ENCODE results near the gene BMP8B.
"Not testable (repeated sequence)": the region's sequence is repeated elsewhere in the genome, so short reads cannot be mapped to it uniquely, and the experiment has no call there.

Gene BMP8B

DNA sequence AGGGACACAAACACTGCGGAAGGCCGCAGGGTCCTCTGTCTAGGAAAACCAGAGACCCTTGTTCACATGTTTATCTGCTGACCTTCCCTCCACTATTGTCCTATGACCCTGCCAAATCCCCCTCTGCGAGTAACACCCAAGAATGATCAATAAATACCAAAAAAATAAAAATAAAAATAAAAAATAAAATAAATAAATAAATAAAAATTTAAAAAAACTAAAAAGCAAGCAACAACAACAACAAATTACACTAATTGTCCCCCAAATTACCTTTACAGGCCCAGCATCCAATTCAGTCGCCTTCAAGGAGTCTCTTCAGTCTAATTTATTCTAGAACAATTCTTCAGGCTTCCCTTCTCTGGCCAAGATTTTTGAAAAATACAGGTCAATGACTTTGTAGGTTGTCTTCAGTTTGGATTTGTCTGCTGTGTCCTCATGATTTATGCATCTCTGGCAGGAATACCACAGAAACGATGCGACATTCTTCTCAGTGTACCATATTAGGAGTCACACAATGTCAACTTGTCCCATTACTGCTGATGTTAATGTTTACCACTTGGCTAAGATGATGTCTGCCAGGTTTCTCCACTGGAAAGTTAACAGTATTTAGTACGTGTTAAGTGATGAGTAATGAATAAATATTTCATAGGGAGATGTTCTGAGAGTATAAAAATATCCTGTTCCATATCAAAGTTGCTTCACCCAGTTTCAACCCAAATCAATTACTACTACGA is 20.3 kb upstream of the BMP8B start:
- DNase-seq = no peak

DNA sequence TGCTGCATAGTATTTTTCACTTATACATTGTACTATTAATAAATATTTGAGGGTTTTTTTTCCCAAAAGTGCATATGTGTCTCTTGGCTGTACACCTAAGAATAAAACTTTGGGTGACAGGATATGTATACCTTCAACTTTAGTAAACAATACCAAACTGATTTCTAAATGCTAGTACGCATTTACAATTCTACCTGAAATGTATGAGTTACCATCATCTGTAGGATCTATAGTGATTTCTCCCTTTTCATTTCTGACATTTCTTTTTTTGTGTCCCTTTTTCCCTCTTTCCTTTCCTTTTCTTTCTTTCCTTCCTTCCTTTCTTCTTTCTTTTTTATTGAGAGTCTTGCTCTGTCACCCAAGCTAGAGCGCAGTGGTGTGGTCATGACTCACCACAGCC is 16.7 kb upstream of the BMP8B start:
- no peak for DNase-seq

DNA sequence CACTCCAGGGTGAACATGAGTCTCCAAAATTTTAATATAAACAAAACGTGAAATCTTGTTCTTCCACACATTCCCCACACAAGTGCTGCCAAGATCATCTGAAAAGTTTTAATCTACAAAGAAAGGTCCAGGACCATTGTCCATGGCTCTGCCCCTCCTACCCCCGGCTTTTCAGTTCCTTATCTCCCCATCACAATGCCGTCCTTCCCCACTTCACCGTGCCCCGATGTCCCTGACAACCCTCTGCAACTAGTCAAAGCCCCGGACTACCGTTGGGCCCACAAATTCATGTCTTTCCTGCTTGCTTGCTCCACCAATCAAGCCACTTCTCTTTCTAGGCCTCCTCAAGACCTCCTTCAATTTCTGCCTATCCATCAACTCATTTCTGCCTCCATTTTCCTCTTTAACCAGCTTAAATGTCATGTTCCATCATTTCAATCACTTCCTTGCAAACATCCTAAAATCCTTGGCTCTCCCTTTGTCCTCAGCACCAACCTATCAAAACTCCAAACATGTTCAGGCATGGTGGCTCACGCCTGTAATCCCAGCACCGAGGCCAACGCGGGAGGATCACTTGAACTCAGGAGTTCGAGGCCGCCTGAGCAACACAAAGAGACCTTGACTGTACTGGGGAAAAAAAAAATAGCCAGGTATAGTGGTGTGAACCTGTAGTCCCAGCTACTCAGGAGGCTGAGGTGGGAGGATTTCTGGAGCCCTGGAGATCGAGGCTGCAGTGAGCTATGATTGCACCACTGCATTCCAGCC is 14.0 kb upstream of the BMP8B start:
- DNase-seq = no peak

DNA sequence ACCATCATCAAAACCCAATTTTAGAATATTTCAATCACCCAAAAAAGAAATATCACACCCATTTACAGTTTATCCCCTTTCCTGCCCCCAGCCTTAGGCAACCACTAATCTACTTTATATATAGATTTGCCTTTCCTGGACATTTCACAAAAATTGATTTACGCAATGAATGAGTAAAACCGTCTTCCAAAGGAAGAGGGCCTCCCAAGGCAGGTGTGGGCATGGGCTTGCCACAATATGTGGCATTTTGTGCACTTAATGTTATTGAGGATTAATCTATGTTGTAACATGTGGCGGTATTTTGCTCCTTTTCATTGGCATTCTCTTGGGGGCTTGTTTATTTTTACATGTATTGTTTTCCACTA is 11.8 kb upstream of the BMP8B start:
- DNase-seq = no peak

DNA sequence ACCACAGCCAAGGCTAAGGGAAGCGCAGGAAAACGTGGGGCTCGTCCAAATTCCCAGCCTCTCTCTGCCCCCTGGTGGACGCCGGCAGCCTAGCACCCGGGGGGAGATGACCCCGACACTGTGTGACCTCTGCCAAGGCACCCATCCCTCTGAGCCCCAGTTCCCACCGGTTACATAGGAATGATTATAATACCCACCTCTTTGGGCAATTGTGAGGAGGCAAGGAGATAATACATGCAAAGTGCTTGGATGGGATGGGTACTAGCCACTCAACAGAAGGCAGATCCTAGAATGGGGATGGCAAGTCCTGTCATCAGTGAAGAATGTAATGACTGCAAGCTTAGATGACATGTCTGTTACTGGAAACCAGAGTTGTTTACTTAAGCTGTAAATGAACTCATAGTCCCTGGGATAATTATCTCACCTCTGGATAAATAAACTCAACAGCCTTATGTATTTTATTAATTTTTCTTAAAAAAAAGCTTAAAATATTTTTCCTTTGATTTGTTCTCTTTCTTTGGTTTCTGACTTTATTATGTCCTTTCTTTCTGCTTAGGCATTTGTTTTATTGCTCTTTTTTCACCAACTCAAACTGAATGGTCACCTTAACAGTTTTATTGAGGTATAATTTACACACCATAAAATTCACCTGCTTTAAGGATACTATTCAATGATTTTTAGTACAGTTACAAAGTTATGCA is 11.3 kb upstream of the BMP8B start:
- DNase-seq = peak; percentile 59

DNA sequence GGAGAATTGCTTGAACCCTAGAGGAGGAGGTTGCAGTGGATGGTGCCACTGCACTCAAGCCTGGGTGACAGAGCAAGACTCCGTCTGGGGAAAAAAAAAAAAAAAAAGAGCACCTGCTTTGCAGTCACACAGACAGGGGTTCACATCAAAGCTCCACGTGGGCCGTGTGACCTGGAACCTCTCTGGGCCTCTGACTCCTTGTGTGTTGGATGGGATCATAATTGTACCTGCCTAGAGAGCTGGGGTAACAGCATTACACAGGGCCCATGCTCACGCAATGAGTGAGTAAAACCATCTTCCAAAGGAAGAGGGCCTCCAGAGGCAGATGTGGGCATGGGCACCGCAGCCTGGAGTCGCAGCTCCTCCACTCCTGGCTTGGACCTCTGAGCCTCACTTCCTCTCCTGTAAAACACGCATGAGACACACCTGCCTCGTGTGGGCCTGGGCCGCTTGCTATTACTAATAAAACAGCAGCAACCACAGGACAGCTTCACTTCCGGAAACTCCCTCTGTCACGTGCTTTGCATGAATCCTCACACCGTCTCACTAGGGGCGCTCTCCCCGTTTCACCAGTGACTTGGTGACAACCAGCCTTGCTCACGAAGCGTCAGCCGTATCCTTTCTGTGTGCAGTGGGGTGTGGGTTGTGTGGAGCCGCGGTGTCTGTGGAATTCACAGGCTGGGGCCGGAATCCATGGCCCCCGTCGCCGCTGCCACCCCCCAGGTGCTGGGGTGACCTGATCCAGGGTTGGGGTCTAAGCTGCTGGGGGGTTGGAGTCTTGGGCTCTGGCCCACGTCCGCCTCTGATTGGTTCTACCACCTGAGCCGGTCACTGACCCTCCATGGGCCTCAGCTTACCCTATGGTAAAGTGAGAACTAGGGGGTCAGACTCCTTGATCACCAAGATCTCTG is 10.4 kb upstream of the BMP8B start:
- DNase-seq = peak; percentile 92

DNA sequence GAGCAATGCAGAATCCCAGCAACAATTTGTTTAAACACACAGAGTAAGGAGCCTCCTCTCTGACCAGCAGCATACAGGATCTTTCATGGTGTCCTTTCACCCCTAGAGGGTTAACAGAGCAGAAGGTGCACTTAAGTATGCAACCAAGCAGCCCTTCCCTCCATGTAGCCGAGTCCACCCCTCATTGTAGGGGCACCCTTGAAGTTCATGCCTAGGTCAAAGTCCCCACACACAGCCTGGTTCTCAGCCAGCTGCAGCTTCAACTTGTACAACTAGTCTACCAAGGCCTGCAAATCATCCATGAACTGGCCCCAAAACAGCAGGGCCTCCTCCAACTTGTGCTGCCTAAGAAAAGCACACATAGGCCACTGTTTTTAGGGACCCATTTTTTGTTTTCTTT is 7.0 kb upstream of the BMP8B start:
- no peak for DNase-seq

DNA sequence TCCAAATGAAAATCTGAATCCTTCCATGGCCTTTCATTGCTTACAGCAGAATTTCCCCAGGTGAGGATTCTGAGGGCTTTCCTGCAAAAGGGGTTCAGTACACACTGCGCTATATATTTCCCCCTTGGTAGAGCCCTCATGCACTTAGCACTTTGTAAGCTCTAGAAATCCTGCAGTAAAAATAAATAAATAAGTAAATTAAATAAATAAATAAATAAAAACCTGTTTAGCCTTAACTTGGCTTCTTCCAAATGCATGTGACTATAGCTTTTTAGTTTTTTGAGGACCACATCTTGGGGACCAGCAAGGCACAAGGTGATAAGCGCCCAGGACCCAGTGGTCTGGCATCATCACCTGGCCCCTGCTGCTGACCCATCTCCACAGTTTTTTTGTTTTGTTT is 3.2 kb upstream of the BMP8B start:
- DNase-seq = no peak

DNA sequence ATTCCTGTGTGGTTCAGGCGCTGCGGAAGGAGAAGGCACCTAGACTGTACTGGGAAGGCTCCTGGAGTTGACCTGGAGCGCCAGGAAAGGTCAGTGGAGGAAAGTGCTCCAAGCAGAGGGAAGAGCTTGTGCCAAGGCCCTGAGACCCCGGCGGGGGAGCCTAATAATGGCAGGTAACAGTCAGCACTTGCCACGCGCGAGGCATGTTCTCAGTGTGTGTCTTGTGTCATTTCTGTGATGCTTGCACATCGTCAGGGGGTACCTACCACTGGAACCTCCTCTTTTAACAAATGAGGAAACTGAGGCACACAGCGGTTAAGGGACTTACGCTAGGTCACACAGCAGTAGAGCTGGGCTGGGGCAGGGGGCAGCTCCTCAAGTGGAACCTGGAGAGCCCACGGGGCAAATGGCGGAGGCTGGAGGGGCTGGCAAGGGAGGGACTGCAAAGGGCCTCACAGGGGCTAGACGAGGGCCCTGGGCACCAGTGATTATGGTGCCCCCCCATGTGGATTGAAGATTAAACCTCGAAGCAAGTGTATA is 976 bp upstream of the BMP8B start:
- no peak for DNase-seq

DNA sequence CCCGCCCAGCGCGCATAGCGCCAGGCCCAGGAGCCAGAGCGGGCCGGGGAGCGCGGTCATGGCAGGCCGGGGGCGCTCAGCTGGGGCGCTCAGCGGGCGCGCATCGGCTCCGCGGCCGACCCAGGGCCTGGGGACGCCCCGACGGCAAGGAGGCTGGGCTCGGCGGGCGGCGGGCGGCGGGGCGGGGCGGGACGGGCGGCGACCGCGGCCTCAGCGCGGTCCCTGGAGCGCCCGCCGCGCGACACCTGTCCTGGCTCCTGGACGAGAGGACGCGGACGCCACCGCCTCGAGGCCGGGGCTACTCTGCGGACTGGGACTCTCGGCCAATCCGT is 273 bp downstream of the BMP8B start:
- DNase-seq = no peak

DNA sequence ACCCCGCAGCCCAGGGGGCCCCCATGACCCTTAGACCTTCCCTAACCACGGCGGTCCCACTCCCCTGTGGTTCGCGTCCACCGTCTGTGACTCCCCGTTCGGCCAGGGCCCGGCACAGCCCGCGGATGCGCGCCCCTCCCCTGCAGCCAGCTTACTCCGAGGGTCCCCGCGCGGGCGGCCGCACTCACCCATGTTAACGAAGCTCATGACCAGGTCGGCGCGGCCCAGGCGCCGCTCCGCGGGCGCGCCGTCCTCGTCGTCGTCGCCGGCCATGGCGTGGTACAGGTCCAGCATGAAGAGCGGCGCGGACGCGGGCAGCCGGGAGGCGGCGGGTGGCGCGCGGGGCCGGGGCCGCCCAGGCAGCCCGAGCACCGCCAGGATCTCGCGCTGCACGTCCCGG is 701 bp downstream of the BMP8B start:
- not testable (repeated sequence) for DNase-seq

DNA sequence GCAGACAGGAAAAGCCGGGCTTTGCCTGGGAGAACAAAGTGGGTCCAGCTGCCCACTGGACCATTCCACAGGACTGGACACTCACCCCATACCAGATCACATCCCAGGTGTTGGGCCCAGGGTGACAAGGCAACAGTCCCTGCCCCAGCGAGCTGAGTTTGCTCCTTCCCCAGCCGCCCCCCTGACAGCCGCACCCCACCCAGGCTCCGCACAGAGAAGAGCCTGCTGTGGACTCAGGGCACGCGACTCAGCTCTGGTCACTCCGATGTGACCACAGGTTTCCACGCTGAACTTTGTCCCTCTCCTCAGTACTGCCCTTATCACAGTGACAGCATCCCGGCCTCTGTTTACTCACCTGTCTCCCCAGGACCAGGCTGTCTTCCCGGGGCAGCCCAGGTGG is 1.2 kb downstream of the BMP8B start:
- no peak for DNase-seq

DNA sequence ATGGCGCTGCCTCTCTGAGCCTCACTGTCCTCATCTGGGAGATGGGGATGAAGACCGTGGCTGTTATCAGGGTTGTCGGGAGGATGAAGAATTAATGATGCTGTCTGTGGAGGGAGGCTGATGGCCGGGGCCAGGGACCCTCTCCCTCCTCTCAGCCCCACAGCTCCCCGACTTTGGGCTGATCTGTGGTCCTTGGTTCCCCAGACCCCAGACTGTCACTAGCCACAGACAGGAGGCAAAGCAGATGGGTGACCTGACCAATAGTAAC is 1.6 kb downstream of the BMP8B start:
- DNase-seq = not testable (repeated sequence)

DNA sequence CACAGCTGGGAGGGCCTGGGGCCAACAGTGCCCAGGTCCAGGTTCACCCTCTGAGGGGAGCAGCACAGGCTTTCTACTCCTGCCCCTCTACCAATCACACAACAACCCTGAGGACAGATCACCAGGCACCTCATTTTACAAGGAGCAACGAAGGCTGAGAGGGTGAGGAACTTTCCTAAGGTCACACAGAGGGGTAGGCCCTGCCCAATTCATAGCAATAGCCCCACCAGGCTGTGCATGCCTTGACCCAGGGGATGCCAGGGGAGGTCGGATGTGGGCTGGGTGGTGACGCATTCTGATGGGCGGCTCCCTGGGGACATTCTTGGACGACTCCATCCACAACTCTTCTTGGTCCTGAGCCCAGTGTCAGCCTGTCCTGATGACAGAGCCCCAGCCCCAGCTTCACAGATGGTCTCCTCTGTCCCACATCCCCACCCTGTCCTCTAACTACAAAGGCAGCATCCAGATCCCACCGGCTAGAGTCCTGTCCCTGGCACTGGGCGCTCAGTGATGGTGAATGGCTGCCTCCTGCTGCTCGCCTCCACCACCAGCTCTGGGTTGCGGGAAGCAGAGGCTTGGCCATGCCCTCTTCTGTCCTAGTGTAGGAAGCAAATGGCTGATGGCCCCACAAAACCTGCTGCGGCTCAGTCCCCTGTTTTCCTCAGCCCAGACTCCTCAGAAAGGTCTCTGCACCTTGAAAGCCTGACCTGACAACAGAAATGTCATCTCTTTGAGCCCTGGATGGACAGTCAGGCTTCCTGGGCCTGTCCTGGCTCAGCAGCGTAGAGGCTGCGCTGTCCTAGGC is 2.2 kb downstream of the BMP8B start:
- not testable (repeated sequence) for DNase-seq

DNA sequence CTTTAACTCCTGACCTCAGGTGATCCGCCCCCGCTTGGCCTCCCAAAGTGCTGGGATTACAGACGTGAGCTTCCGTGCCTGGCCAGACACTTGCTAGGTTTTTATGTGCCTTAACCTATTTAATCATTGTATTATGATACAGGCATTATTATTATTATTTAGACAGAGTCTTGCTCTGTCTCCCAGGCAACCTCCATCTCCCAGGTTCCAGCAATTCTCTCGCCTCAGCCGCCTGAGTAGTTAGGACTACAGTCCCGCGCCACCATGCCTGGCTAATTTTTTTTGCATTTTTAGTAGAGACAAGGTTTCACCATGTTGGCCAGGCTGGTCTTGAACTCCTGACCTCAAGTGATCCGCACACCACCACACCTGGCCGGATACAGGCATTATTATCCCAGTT is 6.0 kb downstream of the BMP8B start:
- not testable (repeated sequence) for DNase-seq

DNA sequence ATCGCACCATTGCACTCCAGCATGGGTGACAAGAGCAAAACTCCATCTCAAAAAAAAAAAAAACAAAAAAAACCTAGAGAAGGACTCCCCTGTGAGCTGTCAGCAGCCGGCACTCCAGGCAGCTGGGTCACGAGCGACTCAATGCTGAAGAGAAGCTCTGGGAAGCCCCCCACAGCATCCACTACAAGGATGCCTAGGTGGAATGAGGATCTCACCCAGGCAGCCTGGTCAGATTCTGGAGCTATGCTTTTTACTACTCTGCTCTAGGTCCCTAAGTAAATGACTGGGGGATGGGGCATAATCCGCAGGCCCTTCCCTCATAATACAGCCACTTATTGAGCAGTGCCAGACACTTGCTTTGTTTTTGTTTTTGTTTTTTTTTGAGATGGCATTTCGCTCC is 6.6 kb downstream of the BMP8B start:
- DNase-seq = no peak

DNA sequence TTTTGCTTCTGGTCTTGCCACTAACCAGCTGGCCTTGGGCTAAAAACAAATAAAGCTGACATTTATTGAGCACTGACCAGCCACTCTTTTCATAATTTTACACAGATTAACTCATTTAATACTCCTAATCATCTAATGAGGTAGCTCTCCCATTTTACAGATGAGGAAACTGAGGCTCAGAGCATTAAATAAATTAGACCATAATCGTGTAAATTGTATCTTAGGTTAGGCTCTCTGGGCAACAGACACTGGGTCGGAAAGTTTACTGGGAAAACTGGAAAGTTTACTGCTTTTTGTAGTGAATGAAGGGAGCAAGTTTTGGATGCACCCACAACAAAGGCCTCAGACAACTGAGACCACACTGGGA is 7.3 kb downstream of the BMP8B start:
- DNase-seq = no peak

DNA sequence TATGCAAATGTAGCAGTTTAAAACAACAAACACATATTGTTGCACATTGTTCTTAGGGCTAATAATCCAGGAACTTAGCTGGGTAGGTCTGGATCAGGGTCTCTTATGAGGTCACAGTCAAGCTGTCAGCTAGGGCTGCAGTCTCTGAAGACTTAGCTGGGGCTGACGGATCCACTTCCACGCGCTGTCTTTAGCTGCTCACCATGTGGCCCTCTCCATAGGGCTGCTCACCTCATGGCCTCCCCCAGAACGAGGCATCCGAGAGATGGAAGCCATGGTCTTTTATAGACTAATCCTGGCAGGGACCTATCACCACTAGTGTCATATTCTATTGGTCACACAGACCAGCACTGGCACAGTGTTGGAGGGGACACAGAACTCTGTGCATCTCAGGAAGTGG is 8.8 kb downstream of the BMP8B start:
- no peak for DNase-seq

DNA sequence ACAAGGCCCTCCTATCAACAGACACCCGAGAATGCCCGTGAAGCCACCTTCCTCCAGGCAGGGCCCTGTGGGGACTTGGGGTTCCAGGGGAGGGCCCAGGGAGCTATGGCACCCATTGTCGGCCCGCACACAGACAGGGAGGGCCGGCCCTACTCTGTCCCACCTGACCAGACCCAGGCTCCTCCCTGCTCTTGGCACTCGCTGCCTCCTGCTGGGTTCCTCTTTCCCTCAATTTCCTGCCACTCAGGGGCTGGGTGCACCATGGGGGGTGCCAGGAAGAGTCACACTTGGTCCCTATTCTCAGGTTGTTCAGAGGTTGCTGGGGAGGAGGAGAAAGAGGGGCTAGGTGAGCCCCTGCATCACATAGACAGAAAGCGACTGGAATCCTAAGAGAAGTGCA is 9.5 kb downstream of the BMP8B start:
- no peak for DNase-seq

DNA sequence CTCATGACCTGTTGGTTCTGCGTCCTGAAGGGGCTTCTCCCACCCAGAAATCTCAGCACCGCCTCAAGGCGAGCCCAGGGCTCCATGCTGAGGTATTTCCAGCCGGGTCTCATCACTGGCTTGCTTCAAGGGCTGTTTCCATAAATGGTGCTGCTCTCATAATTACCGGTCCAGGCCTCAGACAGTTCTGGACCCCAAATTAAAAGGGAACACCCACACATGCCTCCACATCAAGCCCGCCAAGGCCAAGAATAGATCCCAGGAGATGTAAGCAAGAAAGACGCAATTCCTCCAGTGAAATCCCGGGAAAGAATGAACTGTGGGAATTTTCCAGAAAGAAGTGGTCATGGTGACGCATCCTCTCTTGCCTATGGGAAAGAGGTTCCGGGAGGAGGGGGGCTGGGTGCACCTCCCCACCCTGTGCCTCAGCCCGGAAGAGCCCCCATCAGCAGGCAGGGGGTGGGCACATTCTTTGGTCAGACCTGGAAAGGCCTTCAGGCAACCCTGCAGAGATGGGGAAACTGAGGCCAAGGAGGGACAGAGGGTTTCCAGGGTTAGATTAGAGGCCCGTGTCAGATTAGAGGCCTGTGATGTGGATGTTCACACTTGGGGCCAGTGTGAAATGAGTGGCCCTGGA is 10.1 kb downstream of the BMP8B start:
- DNase-seq = not testable (repeated sequence)

DNA sequence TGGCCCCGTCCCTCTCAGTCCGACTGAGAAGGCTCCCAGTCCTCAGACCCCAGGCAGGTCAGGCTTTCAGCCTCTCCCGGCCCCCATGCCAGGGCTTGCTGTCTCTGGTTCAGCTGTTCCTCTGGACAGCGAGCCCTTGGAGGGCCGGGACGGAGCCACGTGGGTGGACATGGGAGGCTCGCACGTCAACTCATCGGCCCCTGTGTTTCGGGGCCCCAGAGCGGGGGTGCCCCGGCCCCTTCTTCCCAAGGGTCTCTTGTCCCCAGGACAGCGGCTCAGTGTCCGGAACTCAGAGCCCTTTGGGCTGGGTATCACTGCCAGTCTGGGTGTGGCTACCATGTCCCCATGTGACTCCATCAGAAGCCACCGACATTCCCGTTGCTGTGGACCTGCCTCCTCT is 10.8 kb downstream of the BMP8B start:
- not testable (repeated sequence) for DNase-seq

DNA sequence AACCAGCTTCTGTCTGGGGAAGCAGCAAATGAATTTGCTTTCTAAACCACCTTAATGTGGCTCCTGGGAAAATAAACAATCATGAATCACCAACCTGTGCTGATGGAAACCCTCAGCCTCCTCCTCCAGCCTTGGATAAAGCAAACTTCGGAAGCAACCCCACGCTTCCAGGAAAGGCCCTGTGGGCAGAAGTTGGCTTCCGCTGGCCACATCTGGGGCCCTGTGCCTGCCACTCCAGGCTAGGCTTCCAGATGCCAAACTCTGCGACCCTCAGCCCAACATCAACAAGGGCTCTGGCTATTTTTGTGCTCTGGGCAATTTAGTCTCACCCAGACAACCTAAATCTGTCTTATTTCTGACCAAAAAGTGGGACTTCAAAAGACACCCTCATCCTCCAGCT is 11.4 kb downstream of the BMP8B start:
- DNase-seq = no peak

Measured in CD4-positive, alpha-beta T cell treated with Interferon gamma for 1 hour (primary cell).